GM12875 (cell line): ENCODE results near the gene KLHL18.
"Not testable (repeated sequence)": the region's sequence is repeated elsewhere in the genome, so short reads cannot be mapped to it uniquely, and the experiment has no call there.

Experiments used
- H3K4me3 ChIP-seq: one replicate; pipeline ENCODE4 v1.5.1; 2011; ENCODE audit warnings: low read depth, low read length, control low read depth
- TF ChIP-seq, protein P1 (sequence below): IDR thresholded peaks from 2 replicates; pipeline ENCODE4 v1.5.1; 2011; ENCODE audit warnings: low read depth, mild to moderate bottlenecking, control low read depth, inconsistent platforms, low read length, moderate library complexity, borderline replicate concordance; ENCODE audit not compliant: insufficient read depth

Gene KLHL18

DNA sequence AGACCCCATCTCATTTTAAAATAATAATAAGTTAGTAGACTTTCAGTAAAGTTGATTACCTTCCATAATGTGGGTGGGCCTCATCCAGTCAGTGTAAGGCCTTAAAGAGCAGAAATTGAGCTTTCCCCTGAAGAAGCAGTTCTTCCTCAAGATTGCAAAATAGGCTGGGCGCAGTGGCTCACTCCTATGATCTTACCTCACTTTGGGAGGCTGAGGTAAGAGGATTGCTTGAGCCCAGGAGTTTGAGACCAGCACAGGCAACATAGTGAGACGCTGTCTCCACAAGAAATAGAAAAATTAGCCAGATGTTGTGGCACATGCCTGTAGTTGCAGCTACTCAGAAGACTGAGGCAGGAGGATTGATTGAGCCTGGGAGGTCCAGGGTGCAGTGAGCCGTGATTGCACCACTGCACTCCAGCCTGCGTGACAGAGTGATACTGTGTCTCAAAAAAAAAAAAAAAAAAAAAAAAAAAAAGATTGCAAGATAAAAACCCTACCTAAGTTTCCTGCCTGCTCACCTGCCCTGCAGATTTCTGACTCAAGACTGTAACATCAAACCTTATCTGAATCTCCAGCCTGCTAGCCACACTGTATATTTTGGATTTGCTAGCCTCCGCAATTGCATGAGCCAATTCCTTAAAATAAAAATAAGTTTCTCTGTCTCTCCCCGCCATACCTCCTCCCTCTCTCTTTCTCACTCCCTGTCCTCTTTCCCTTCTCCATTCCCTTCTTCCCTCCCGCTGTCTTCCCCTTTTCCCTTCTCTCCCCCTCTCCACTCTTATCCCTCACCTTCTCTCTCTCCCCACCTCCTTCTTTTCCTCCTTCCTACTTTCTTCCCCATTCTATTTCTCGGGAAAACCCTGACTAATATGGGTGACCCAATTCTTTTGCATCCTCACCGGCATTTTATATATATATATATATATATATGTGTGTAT is 16.9 kb downstream of the KLHL18 start:
- H3K4me3 ChIP-seq: no peak overlapping the region
- TF ChIP-seq, protein P1, sequence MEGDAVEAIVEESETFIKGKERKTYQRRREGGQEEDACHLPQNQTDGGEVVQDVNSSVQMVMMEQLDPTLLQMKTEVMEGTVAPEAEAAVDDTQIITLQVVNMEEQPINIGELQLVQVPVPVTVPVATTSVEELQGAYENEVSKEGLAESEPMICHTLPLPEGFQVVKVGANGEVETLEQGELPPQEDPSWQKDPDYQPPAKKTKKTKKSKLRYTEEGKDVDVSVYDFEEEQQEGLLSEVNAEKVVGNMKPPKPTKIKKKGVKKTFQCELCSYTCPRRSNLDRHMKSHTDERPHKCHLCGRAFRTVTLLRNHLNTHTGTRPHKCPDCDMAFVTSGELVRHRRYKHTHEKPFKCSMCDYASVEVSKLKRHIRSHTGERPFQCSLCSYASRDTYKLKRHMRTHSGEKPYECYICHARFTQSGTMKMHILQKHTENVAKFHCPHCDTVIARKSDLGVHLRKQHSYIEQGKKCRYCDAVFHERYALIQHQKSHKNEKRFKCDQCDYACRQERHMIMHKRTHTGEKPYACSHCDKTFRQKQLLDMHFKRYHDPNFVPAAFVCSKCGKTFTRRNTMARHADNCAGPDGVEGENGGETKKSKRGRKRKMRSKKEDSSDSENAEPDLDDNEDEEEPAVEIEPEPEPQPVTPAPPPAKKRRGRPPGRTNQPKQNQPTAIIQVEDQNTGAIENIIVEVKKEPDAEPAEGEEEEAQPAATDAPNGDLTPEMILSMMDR: no peak

DNA sequence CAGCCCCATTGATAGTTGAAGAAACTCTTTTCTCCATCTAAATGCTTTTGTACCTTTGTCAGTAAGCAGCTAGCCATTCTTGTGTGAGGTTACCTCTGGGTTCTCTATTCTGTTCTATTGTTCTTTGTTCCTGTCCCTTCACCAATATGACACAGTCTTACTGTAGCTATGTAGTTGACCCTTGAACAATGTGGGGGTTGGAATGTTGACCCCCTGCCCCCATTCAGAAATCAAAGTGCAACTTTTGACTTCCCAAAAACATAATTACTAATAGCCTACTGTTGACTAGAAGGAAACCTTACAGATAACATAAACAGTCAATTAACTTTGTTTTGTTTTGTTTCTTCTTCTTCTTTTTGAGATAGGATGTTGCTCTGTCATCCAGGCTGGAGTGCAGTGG is 18.7 kb downstream of the KLHL18 start:
- H3K4me3 ChIP-seq: no peak overlapping the region
- TF ChIP-seq, protein P1: no peak

DNA sequence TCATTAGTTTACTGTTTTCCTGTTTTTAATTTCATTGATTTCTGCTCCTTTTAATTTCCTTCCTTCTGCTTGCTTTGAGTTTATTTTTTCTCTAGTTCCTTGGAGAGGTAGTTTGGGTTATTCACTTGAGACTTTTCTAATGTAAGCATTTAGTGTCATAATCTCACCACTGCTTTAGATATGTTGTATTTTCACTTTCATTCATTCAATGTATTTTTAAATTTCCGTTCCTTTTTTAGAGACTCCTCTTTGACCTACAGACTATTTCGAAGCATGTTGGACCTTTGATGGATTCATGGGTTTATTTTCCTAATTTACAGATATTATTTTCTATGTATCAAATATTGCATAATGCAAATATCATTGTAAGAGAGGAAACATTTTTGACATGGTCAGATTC is 23.3 kb downstream of the KLHL18 start:
- TF ChIP-seq, protein P1: no peak
- no peak overlapping the region for H3K4me3 ChIP-seq

DNA sequence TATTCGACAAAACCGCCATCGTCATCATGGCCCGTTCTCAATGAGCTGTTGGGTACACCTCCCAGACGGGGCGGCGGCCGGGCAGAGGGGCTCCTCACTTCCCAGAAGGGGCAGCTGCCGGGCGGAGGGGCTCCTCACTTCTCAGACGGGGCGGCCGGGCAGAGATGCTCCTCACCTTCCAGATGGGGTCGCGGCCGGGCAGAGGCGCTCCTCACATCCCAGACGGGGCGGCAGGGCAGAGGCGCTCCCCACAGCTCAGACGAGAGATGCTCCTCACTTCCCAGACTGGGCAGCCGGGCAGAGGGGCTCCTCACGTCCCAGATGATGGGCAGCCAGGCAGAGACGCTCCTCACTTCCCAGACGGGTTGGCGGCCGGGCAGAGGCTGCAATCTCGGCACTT is 26.5 kb downstream of the KLHL18 start:
- not testable (repeated sequence) for H3K4me3 ChIP-seq

DNA sequence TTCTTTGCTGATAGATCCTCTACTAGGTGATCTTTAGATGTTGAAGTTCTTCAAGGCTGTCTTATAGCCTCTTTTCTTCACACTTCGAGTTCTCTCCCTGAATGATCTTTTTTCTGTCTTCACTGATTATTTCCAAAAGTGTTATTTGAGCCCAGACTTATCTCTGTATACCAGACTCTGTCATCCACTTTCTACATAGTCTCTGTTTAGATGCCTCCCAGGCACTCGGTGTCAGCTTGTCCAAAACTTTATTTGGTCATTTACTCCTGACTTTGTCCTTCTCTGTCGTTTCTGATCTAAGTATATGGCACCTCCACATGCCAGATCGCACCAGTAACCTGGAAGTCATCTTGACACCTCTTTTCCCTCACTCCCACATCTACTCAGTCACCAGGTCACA is 27.6 kb downstream of the KLHL18 start:
- no peak overlapping the region for H3K4me3 ChIP-seq
- TF ChIP-seq, protein P1: no peak

DNA sequence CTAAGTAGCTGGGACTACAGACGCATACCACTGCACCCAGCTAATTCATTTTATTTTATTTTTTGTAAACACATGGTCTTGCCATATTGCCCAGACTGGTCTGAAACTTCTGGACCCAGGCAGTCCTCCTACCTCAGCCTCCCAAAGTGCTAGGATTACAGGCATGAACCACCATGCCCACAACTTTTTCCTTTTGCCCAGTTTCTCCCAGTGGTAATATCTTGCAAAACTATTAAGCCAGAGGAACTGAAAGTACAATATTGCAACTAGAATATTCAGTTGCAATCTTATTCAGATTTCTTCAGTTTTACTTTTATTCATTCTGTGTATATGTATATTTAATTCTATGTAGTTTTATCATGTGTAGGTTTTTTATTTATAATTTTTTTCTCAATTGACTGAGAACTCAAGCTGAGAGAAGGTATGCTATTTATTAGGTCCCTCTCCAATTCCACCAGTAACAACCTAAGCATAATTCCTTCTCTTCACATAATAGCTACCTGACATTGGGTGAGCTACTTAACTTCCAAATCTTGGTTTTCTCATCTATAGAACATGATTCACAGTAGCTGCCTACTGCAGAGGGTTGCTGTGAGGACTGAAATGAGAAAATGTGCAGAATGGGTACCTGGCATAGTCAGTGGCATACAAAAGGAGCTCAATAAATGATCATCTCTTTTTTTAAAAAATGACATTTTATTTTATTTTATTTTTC is 30.8 kb downstream of the KLHL18 start:
- H3K4me3 ChIP-seq: no peak overlapping the region
- TF ChIP-seq, protein P1: no peak

DNA sequence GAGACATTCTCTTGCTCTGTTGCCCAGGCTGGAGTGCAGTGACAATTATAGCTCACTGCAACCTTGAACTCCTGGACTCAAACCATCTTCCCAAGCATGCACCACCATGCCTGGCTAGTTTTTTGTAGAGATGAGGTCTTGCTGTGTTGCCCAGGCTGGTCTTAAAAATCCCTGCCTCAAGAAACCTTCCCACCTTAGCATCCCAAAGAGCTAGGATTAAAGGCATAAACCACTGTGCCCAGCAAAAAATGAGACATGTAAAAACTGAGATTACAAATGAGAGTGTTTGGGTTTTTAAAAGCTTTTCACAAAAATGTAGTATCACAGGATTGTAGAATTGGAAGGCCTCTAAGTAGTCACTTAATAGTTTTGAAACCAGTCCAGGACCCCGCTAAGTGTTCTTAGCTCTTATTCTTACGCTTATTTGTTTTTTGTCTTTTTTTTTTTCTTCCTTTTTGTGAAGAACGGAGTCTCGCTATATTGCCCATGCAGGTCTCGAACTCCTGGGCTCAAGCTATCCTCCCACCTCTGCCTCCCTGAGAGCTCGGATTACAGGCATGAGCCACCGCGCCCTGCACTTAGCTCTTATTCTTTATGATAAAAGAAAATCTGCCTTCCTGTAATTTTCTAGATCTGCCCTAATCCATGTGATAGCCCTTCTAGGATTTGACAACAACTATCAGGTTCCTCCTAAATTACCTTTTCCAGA is 31.5 kb downstream of the KLHL18 start:
- TF ChIP-seq, protein P1: no peak
- no peak overlapping the region for H3K4me3 ChIP-seq
